T-helper 1 cell treated with Interleukin-12 subunit alpha and Interleukin-12 subunit beta and Interleukin-4 antibody, amounts not matched to agents 30 ng/mL and 1 ng/mL, for 36 hours (primary cell): ENCODE measurements around the gene STK32B. TPM values are rescaled to one million over a fixed set of nuclear protein-coding genes. Genes with fewer than 3 reads are reported as not detected.
"Not testable (repeated sequence)": the region's sequence is repeated elsewhere in the genome, so short reads cannot be mapped to it uniquely, and the experiment has no call there.

Experiments used
- intact Hi-C: fragments of 100-400 bp; cut with micrococcal nuclease; formaldehyde crosslinking; loops from one replicate; pipeline ENCODE4 v1.15.1; 2024
- total RNA-seq: library from RNA; stranded (reverse); gene quantifications from 2 replicates; pipeline ENCODE4 v1.2.3, GENCODE V29; 2022

STK32B gene
- total RNA-seq, result not detected in 2 replicates

- intact Hi-C loops, result loop anchor here (1.0 to 10.0 kb wide), 2 partner anchors 187 to 762 kb away; no protein-coding TSS in a partner anchor
Observed at GRCh38 chr4:5051278-5052203, at the start of gene STK32B. Gene STK32B (plus strand): TSS chr4:5051480.

GRCh38 chr4:5001641-5002040 is 49.6 kb upstream of the STK32B start:
- intact Hi-C loops, result not testable (repeated sequence)

GRCh38 chr4:5003372-5003857 is 47.9 kb upstream of the STK32B start:
- intact Hi-C loops, result no loop called here

- intact Hi-C loops, result no loop called here
Observed at GRCh38 chr4:5003918-5004317, 47.4 kb upstream of the STK32B start.

- intact Hi-C loops, result no loop called here
Observed at GRCh38 chr4:5004496-5004895, 46.8 kb upstream of the STK32B start.

GRCh38 chr4:5006932-5007331 is 44.3 kb upstream of the STK32B start:
- intact Hi-C loops, result not testable (repeated sequence)

GRCh38 chr4:5009796-5010195 is 41.5 kb upstream of the STK32B start:
- intact Hi-C loops, result no loop called here

- intact Hi-C loops, result no loop called here
Observed at GRCh38 chr4:5010984-5011383, 40.3 kb upstream of the STK32B start.

- intact Hi-C loops, result no loop called here
Observed at GRCh38 chr4:5012244-5012898, 38.9 kb upstream of the STK32B start.

- intact Hi-C loops, result no loop called here
Observed at GRCh38 chr4:5012958-5013357, 38.3 kb upstream of the STK32B start.

GRCh38 chr4:5014007-5014682 is 37.1 kb upstream of the STK32B start:
- intact Hi-C loops, result no loop called here

- intact Hi-C loops, result no loop called here
Observed at GRCh38 chr4:5018096-5018495, 33.2 kb upstream of the STK32B start.

- intact Hi-C loops, result no loop called here
Observed at GRCh38 chr4:5018603-5019002, 32.7 kb upstream of the STK32B start.

- intact Hi-C loops, result no loop called here
Observed at GRCh38 chr4:5019274-5019673, 32.0 kb upstream of the STK32B start, which contains the start of gene CYTL1. Gene CYTL1 (minus strand): TSS chr4:5019458. CDS start chr4:5019445, 13 bp downstream.

- intact Hi-C loops, result no loop called here
Observed at GRCh38 chr4:5019796-5020195, 31.5 kb upstream of the STK32B start.

- intact Hi-C loops, result no loop called here
Observed at GRCh38 chr4:5020341-5020740, 30.9 kb upstream of the STK32B start.

- intact Hi-C loops, result no loop called here
Observed at GRCh38 chr4:5021546-5021945, 29.7 kb upstream of the STK32B start.

- intact Hi-C loops, result no loop called here
Observed at GRCh38 chr4:5024673-5025072, 26.6 kb upstream of the STK32B start.

GRCh38 chr4:5026371-5026770 is 24.9 kb upstream of the STK32B start:
- intact Hi-C loops, result no loop called here

- intact Hi-C loops, result no loop called here
Observed at GRCh38 chr4:5027346-5027745, 23.9 kb upstream of the STK32B start.

- intact Hi-C loops, result no loop called here
Observed at GRCh38 chr4:5028480-5028879, 22.8 kb upstream of the STK32B start.

- intact Hi-C loops, result no loop called here
Observed at GRCh38 chr4:5029447-5029846, 21.8 kb upstream of the STK32B start.
